H1 (cell line): ENCODE data around the gene GLO1. TPM values are rescaled to one million over a fixed set of nuclear protein-coding genes. Genes with fewer than 3 reads are reported as not detected.

ENCODE experiments used
- BRCA1 ChIP-seq: IDR thresholded peaks from 2 replicates; pipeline ENCODE4 v1.6.1; 2012; ENCODE audit warnings: low read depth, low read length, improper control_type of control experiment
- CHD7 ChIP-seq: fragments of 300-600 bp; sonication (generic); IDR thresholded peaks from 2 replicates; pipeline ENCODE4 v1.7.1; 2012; ENCODE audit warnings: low read length, moderate library complexity, mild to moderate bottlenecking, inconsistent platforms; ENCODE audit not compliant: insufficient replicate concordance
- E2F6 ChIP-seq: IDR thresholded peaks from 2 replicates; pipeline ENCODE4 v1.6.1; 2012; ENCODE audit warnings: inconsistent platforms
- KDM4A ChIP-seq: IDR thresholded peaks from one replicate; pipeline ENCODE4 v1.7.1; 2012; ENCODE audit warnings: low read depth, mild to moderate bottlenecking, moderate library complexity, low read length, inconsistent platforms; ENCODE audit not compliant: severe bottlenecking
- MAX ChIP-seq: IDR thresholded peaks from 2 replicates; pipeline ENCODE4 v1.6.1; 2012; ENCODE audit warnings: inconsistent platforms
- NRF1 ChIP-seq: IDR thresholded peaks from 2 replicates; pipeline ENCODE4 v1.6.1; 2011; ENCODE audit warnings: mild to moderate bottlenecking, low read depth, low read length, improper control_type of control experiment
- PHF8 ChIP-seq: fragments of 200-600 bp; sonication (generic); conservative IDR thresholded peaks from 2 replicates; pipeline ENCODE4 v1.7.1; 2012; ENCODE audit warnings: low read depth, mild to moderate bottlenecking, inconsistent platforms, low read length, moderate library complexity
- SRF ChIP-seq: IDR thresholded peaks from 2 replicates; pipeline ENCODE4 v1.6.1; 2011; ENCODE audit warnings: mild to moderate bottlenecking, low read depth, low read length, moderate library complexity
- TBP ChIP-seq: IDR thresholded peaks from 2 replicates; pipeline ENCODE4 v1.6.1; 2011; ENCODE audit warnings: low read depth, low read length, improper control_type of control experiment
- YY1 ChIP-seq: IDR thresholded peaks from 2 replicates; pipeline ENCODE4 v1.6.1; 2011; ENCODE audit warnings: low read depth, mild to moderate bottlenecking, low read length
- polyA plus RNA-seq, 7 experiments: library from polyadenylated mRNA; depleted of rRNA in 3 of 7; stranded (reverse) in 5 of 7; unstranded in 2 of 7; fragments of >200 nt in 5 of 7; fragments of 200-250 nt in 2 of 7; gene quantifications; 1 replicate in 5 of 7; 2 replicates in 1 of 7; 4 replicates in 1 of 7; pipeline versions ENCODE4 v1.2.1 to v1.2.3, GENCODE V29; 2011 to 2013; ENCODE audit warnings: missing spikeins in 2 of 7, mixed read lengths in 2 of 7
- total RNA-seq: library from RNA; stranded (reverse); fragmentation: NEBNext Ultra II Directional; extraction: Animal tissue kit (Norgen Biotek cat#: 25700); gene quantifications from 2 replicates; pipeline ENCODE4 v1.2.1, GENCODE V29; 2021

GLO1 gene
- total and polyA plus RNA-seq, 2 of the 8 experiments (the other 6 are each of a cell fraction or from before 2014, with no cell fraction given) = 104 to 170 TPM

- TF ChIP-seq CHD7 (no peak), BRCA1 (no peak), MAX (no peak), PHF8 (peak; percentile 88), TBP (no peak; the same call in 1 of the 2 replicates), KDM4A (peak; percentile 65), SRF (no peak), E2F6 (no peak), NRF1 (peak; percentile 27; the same call in 1 of the 2 replicates), YY1 (no peak)
Observed at GRCh38 chr6:38639498-38640215, 63.3 kb downstream of the GLO1 start, which contains the start of gene BTBD9 (continued).
